Tibial artery (tissue), 4 donors: ENCODE results near the gene ETNK1.

Experiments
- DNase-seq, 2 donors: peaks; one replicate each; pipeline ENCODE4 v3.0.0-alpha.2; 2019
- H3K27ac ChIP-seq, 2 donors: fragments of 200-600 bp; sonication (generic) in 1 of 2; 1 replicate in 1 of 2; 2 replicates in 1 of 2; pipeline ENCODE4 v1.5.1; 2018 to 2019; ENCODE audit warnings: mild to moderate bottlenecking in 1 of 2
- H3K27me3 ChIP-seq, 2 donors: fragments of 200-600 bp; sonication (generic) in 1 of 2; one replicate each; pipeline versions ENCODE4 v1.5.1 to v1.6.0; 2016 to 2019
- H3K36me3 ChIP-seq, 3 donors: fragments of 200-600 bp; sonication (generic) in 2 of 3; one replicate each; pipeline ENCODE4 v1.5.1; 2016 to 2019; ENCODE audit warnings: mild to moderate bottlenecking in 2 of 3
- H3K4me1 ChIP-seq, 4 donors: fragments of 200-600 bp; sonication (generic) in 2 of 4; 1 replicate in 3 of 4; 2 replicates in 1 of 4; pipeline ENCODE4 v1.5.1; 2016 to 2019
- H3K4me3 ChIP-seq, 2 donors: fragments of 200-600 bp; sonication (generic) in 1 of 2; 1 replicate in 1 of 2; 2 replicates in 1 of 2; pipeline ENCODE4 v1.5.1; 2018 to 2019; ENCODE audit warnings: mild to moderate bottlenecking in 2 of 2
- H3K9me3 ChIP-seq, 3 donors: fragments of 200-600 bp; sonication (generic) in 1 of 3; one replicate each; pipeline ENCODE4 v1.5.1; 2016 to 2019
- CTCF ChIP-seq, 2 experiments: fragments of 200-600 bp in 1 of 2; fragments of 450-650 bp in 1 of 2; IDR thresholded peaks; one replicate each; pipeline ENCODE4 v1.5.1; 2017 to 2019; ENCODE audit warnings: antibody characterized with exemption in 2 of 2, mild to moderate bottlenecking in 1 of 2, moderate library complexity in 1 of 2
- intact Hi-C: fragments of 100-400 bp; cut with DNase I; formaldehyde crosslinking; loops from one replicate; pipeline ENCODE4 v1.15.0; 2023; ENCODE audit warnings: low total_unique reads

ETNK1 gene

GRCh38 chr12:22624870-22625761 is at the start of gene ETNK1:
TSS of gene ETNK1 (plus strand) at chr12:22625171. CDS start at chr12:22625431, 260 bp downstream.
- peak; percentile 93 to 97 for DNase-seq
- intact Hi-C loops: loop anchor here (5.0 kb wide), 1 partner anchor 83 kb away; the partner anchor contains the start of gene C2CD5
- Histone ChIP-seq H3K4me1 (peaks cover 0 to 35% (median 2%) of the 10 kb centered on the region in 4 donors), H3K36me3 (no peaks in the 10 kb centered on the region), H3K4me3 (peak within 1 kb of the TSS; percentile 86 to 99), H3K27ac (peak within 1 kb of the TSS; percentile 97 to 98), H3K27me3 (no peaks in the 10 kb centered on the region), H3K9me3 (no peaks in the 10 kb centered on the region)
- peak in 1 of 2 experiments; percentile 4 for TF ChIP-seq CTCF (IDR thresholded peaks at IDR 0.05)

GRCh38 chr12:22576065-22576464 is 48.9 kb upstream of the ETNK1 start:
- Histone ChIP-seq H3K36me3 (no peaks in the 10 kb centered on the region), H3K4me3 (no peak overlapping the region), H3K9me3 (no peaks in the 10 kb centered on the region), H3K27me3 (no peaks in the 10 kb centered on the region), H3K27ac (no peak overlapping the region), H3K4me1 (no peaks in the 10 kb centered on the region)
- no peak for TF ChIP-seq CTCF (IDR thresholded peaks at IDR 0.05)
- intact Hi-C loops: no loop called here
- DNase-seq: no peak

GRCh38 chr12:22576473-22576872 is 48.5 kb upstream of the ETNK1 start:
- Histone ChIP-seq H3K27ac (no peak overlapping the region), H3K4me1 (no peaks in the 10 kb centered on the region), H3K4me3 (no peak overlapping the region), H3K27me3 (no peaks in the 10 kb centered on the region), H3K9me3 (no peaks in the 10 kb centered on the region), H3K36me3 (no peaks in the 10 kb centered on the region)
- no peak for TF ChIP-seq CTCF (IDR thresholded peaks at IDR 0.05)
- DNase-seq: no peak
- intact Hi-C loops: no loop called here

GRCh38 chr12:22577667-22578066 is 47.3 kb upstream of the ETNK1 start:
- intact Hi-C loops: no loop called here
- H3K9me3 ChIP-seq: no peaks in the 10 kb centered on the region
- no peak overlapping the region for H3K27ac ChIP-seq
- no peaks in the 10 kb centered on the region for H3K4me1 ChIP-seq
- TF ChIP-seq CTCF (IDR thresholded peaks at IDR 0.05): no peak
- no peak for DNase-seq
- no peak overlapping the region for H3K4me3 ChIP-seq
- no peaks in the 10 kb centered on the region for H3K36me3 ChIP-seq
- H3K27me3 ChIP-seq: no peaks in the 10 kb centered on the region

- intact Hi-C loops: no loop called here
Measured at GRCh38 chr12:22578328-22578727, 46.6 kb upstream of the ETNK1 start.

More at GRCh38 chr12:22578328-22578727, 46.6 kb upstream of the ETNK1 start:
- no peak for TF ChIP-seq CTCF (IDR thresholded peaks at IDR 0.05)
- Histone ChIP-seq H3K27me3 (no peaks in the 10 kb centered on the region), H3K36me3 (no peaks in the 10 kb centered on the region), H3K9me3 (no peaks in the 10 kb centered on the region), H3K27ac (no peak overlapping the region), H3K4me1 (no peaks in the 10 kb centered on the region), H3K4me3 (no peak overlapping the region)
- DNase-seq: no peak
